Neural crest cell (in vitro differentiated cells): ENCODE data around the gene ZNF628. TPM values are rescaled to one million over a fixed set of nuclear protein-coding genes. Genes with fewer than 3 reads are reported as not detected.

Experiments used
- DNase-seq: peaks from one replicate; pipeline ENCODE4 v3.0.0; 2021; ENCODE audit warnings: low read depth, mixed read lengths, low spot score
- H3K27ac Mint-ChIP-seq: one replicate; pipeline ENCODE4 v1.8.0; 2021; ENCODE audit warnings: mild to moderate bottlenecking, mixed read lengths; ENCODE audit not compliant: unreplicated experiment
- H3K27me3 Mint-ChIP-seq: 2 replicates; pipeline ENCODE4 v1.8.0; 2021; ENCODE audit warnings: low read depth, mild to moderate bottlenecking, mixed read lengths
- H3K36me3 Mint-ChIP-seq: 2 replicates; pipeline ENCODE4 v1.8.0; 2021; ENCODE audit warnings: low read depth, mild to moderate bottlenecking, mixed read lengths
- H3K4me1 Mint-ChIP-seq: 2 replicates; pipeline ENCODE4 v1.8.0; 2021; ENCODE audit warnings: mixed read lengths
- H3K4me3 Mint-ChIP-seq: one replicate; pipeline ENCODE4 v1.8.0; 2021; ENCODE audit warnings: mild to moderate bottlenecking, mixed read lengths
- H3K9me3 Mint-ChIP-seq: 2 replicates; pipeline ENCODE4 v1.8.0; 2021; ENCODE audit warnings: mixed read lengths
- CTCF ChIP-seq: fragments of 200-600 bp; sonication (generic); conservative IDR thresholded peaks from 2 replicates; pipeline ENCODE4 v1.5.0; 2021; ENCODE audit warnings: antibody characterized with exemption, mild to moderate bottlenecking
- total RNA-seq: library from RNA; stranded (reverse); gene quantifications from 2 replicates; pipeline ENCODE4 v1.2.1, GENCODE V29; 2021

The ZNF628 gene
- total RNA-seq, 1 donor from 2014 or later, result 15.0 TPM

GRCh38 chr19:55464662-55465054, 11.8 kb upstream of the ZNF628 start, which contains the start of gene C19orf85:
Gene C19orf85 (minus strand): TSS chr19:55464751. CDS start chr19:55464554, 197 bp downstream.
- H3K4me3 Mint-ChIP-seq, result no peak within 1 kb of the TSS
- no peak for TF ChIP-seq CTCF
- H3K4me1 Mint-ChIP-seq, result peaks cover 20% of the 10 kb centered on the region
- H3K27me3 Mint-ChIP-seq, result peaks cover 10% of the 10 kb centered on the region
- no peak for DNase-seq
- H3K27ac Mint-ChIP-seq, result no peak within 1 kb of the TSS
- H3K9me3 Mint-ChIP-seq, result no peaks in the 10 kb centered on the region
- H3K36me3 Mint-ChIP-seq, result no peaks in the 10 kb centered on the region

GRCh38 chr19:55465460-55466240, 10.8 kb upstream of the ZNF628 start:
- H3K4me3 Mint-ChIP-seq, result peak overlapping the region; percentile 47
- H3K36me3 Mint-ChIP-seq, result no peaks in the 10 kb centered on the region
- peaks cover 10% of the 10 kb centered on the region for H3K4me1 Mint-ChIP-seq
- peaks cover 10% of the 10 kb centered on the region for H3K27me3 Mint-ChIP-seq
- H3K27ac Mint-ChIP-seq, result no peak overlapping the region
- no peaks in the 10 kb centered on the region for H3K9me3 Mint-ChIP-seq
- TF ChIP-seq CTCF, result no peak
- no peak for DNase-seq

- no peak overlapping the region for H3K27ac Mint-ChIP-seq
- H3K4me1 Mint-ChIP-seq, result peaks cover 6% of the 10 kb centered on the region
- DNase-seq, result no peak
- H3K4me3 Mint-ChIP-seq, result peak overlapping the region; percentile 47
- TF ChIP-seq CTCF, result no peak
- H3K9me3 Mint-ChIP-seq, result no peaks in the 10 kb centered on the region
- H3K27me3 Mint-ChIP-seq, result peaks cover 10% of the 10 kb centered on the region
- H3K36me3 Mint-ChIP-seq, result no peaks in the 10 kb centered on the region
Measured at GRCh38 chr19:55466241-55466614, 10.2 kb upstream of the ZNF628 start.

- no peaks in the 10 kb centered on the region for H3K9me3 Mint-ChIP-seq
- peak overlapping the region; percentile 5 for H3K27ac Mint-ChIP-seq
- peak; percentile 75 for DNase-seq
Measured at GRCh38 chr19:55467236-55468053, 9.0 kb upstream of the ZNF628 start.

GRCh38 chr19:55468054-55468393, 8.4 kb upstream of the ZNF628 start:
- DNase-seq, result no peak
- Mint-ChIP-seq H3K27me3 (peaks cover 6% of the 10 kb centered on the region), H3K9me3 (no peaks in the 10 kb centered on the region), H3K27ac (no peak overlapping the region), H3K4me1 (peaks cover under 1% of the 10 kb centered on the region), H3K4me3 (no peak overlapping the region), H3K36me3 (no peaks in the 10 kb centered on the region)
- TF ChIP-seq CTCF, result no peak

More at GRCh38 chr19:55467236-55468053, 9.0 kb upstream of the ZNF628 start:
- Mint-ChIP-seq H3K4me1 (no peaks in the 10 kb centered on the region), H3K4me3 (no peak overlapping the region), H3K27me3 (peaks cover 6% of the 10 kb centered on the region), H3K36me3 (no peaks in the 10 kb centered on the region)
- TF ChIP-seq CTCF, result peak; percentile 98
